LHCN-M2 (cell line): ENCODE data around the gene HPS3. TPM values are rescaled to one million over a fixed set of nuclear protein-coding genes. Genes with fewer than 3 reads are reported as not detected.

ENCODE experiments used
- DNase-seq: peaks from one replicate; pipeline ENCODE4 v3.0.0-alpha.2; 2012; ENCODE audit warnings: low read depth
- total RNA-seq: library from RNA; depleted of rRNA; stranded (reverse); fragments of >200 nt; gene quantifications from 2 replicates; pipeline ENCODE4 v1.2.3, GENCODE V29; 2014

HPS3 gene
- total RNA-seq, 1 experiment from 2014 or later, result 32.1 TPM

- DNase-seq, result peak; percentile 70
Observed at GRCh38 chr3:149120051-149120972, 9.1 kb upstream of the HPS3 start.

- peak; percentile 20 for DNase-seq
Observed at GRCh38 chr3:149122721-149123578, 6.5 kb upstream of the HPS3 start.

GRCh38 chr3:149128821-149129220, 617 bp upstream of the HPS3 start:
- no peak for DNase-seq

- no peak for DNase-seq
Observed at GRCh38 chr3:149131589-149131988, 2.2 kb downstream of the HPS3 start.

GRCh38 chr3:149134575-149134974, 5.1 kb downstream of the HPS3 start:
- no peak for DNase-seq

- DNase-seq, result no peak
Observed at GRCh38 chr3:149142682-149143081, 13.2 kb downstream of the HPS3 start.

GRCh38 chr3:149145356-149145755, 15.9 kb downstream of the HPS3 start:
- DNase-seq, result no peak

- no peak for DNase-seq
Observed at GRCh38 chr3:149145974-149146373, 16.5 kb downstream of the HPS3 start.

GRCh38 chr3:149150436-149150835, 21.0 kb downstream of the HPS3 start:
- DNase-seq, result no peak

GRCh38 chr3:149151843-149152242, 22.4 kb downstream of the HPS3 start:
- peak; percentile 89 for DNase-seq

- peak; percentile 75 for DNase-seq
Observed at GRCh38 chr3:149152420-149152819, 23.0 kb downstream of the HPS3 start.

- no peak for DNase-seq
Observed at GRCh38 chr3:149153402-149153801, 24.0 kb downstream of the HPS3 start.

- DNase-seq, result no peak
Observed at GRCh38 chr3:149160754-149161300, 31.4 kb downstream of the HPS3 start.

- DNase-seq, result no peak
Observed at GRCh38 chr3:149162007-149162406, 32.6 kb downstream of the HPS3 start.

- no peak for DNase-seq
Observed at GRCh38 chr3:149163066-149163465, 33.6 kb downstream of the HPS3 start.

- no peak for DNase-seq
Observed at GRCh38 chr3:149167898-149168297, 38.5 kb downstream of the HPS3 start.

GRCh38 chr3:149170672-149171071, 41.2 kb downstream of the HPS3 start:
- DNase-seq, result no peak

- peak; percentile 17 for DNase-seq
Observed at GRCh38 chr3:149174901-149175300, 45.5 kb downstream of the HPS3 start.

- no peak for DNase-seq
Observed at GRCh38 chr3:149177122-149177521, 47.7 kb downstream of the HPS3 start.

GRCh38 chr3:149179220-149179619, 49.8 kb downstream of the HPS3 start:
- DNase-seq, result peak; percentile 62

- peak; percentile 100 for DNase-seq
Observed at GRCh38 chr3:149180057-149180573, 50.7 kb downstream of the HPS3 start.

- DNase-seq, result no peak
Observed at GRCh38 chr3:149181182-149181581, 51.7 kb downstream of the HPS3 start.
